Endothelial cell of umbilical vein (primary cell): ENCODE data around the gene NRXN3. TPM values are rescaled to one million over a fixed set of nuclear protein-coding genes. Genes with fewer than 3 reads are reported as not detected.

ENCODE experiments used
- BruUV-seq: library from RNA; stranded (reverse); fragments of 400-500 nt; replicated peaks from 2 replicates; lab custom pipeline; 2021; lab: Mats Ljungman, UMichigan
- CTCF ChIA-PET: fragments of 300-600, 350-600 bp; sonication (Branson Sonifier 250); formaldehyde crosslinking; loops from one replicate; lab custom pipeline; 2021; ENCODE audit warnings: antibody characterized with exemption, inconsistent platforms; lab: Charles Lee
- POLR2A ChIA-PET: fragments of 300-600, 350-600 bp; sonication (Branson Sonifier 250); formaldehyde crosslinking; loops from one replicate; lab custom pipeline; 2021; ENCODE audit warnings: antibody characterized with exemption, inconsistent platforms; lab: Charles Lee
- DNase-seq: peaks from one replicate; pipeline ENCODE4 v3.0.0-alpha.2; 2011; ENCODE audit warnings: low read depth, low spot score
- FAIRE-seq: peaks from 2 replicates; lab custom pipeline; 2011; peaks lifted over from hg19 to GRCh38; lab: Jason Lieb, UNC
- H2AFZ ChIP-seq: 2 replicates; pipeline ENCODE4 v1.6.0; 2012; ENCODE audit warnings: low read depth, low read length, control low read depth, inconsistent platforms
- H3K27ac ChIP-seq: 2 replicates; pipeline ENCODE4 v1.5.1; 2011; ENCODE audit warnings: low read depth, mild to moderate bottlenecking, control low read depth, low read length, moderate library complexity; ENCODE audit not compliant: insufficient read depth
- H3K27me3 ChIP-seq, 2 experiments: 2 replicates each; pipeline versions ENCODE4 v1.6.0 to v1.6.1; 2011; ENCODE audit warnings: low read length in 2 of 2, mixed read lengths in 1 of 2; ENCODE audit not compliant: control insufficient read depth in 2 of 2, insufficient read depth in 2 of 2
- H3K36me3 ChIP-seq, 2 experiments: 2 replicates in 1 of 2; 3 replicates in 1 of 2; pipeline ENCODE4 v1.5.1; 2011; ENCODE audit warnings: low read length in 2 of 2, mild to moderate bottlenecking in 1 of 2, moderate library complexity in 1 of 2; ENCODE audit not compliant: control insufficient read depth in 2 of 2, insufficient read depth in 2 of 2; ENCODE audit errors: extremely low read depth in 1 of 2
- H3K4me1 ChIP-seq: 3 replicates; pipeline ENCODE4 v1.5.1; 2011; ENCODE audit warnings: mild to moderate bottlenecking, low read length; ENCODE audit not compliant: control insufficient read depth, insufficient read depth; ENCODE audit errors: extremely low read depth
- H3K4me2 ChIP-seq: 2 replicates; pipeline ENCODE4 v1.6.1; 2011; ENCODE audit warnings: low read length, control low read depth, mixed read lengths; ENCODE audit not compliant: insufficient read depth
- H3K4me3 ChIP-seq, 3 experiments: fragments of 200-600 bp in 1 of 3; sonication (generic), shearing (Covaris generic) in 1 of 3; replicated peaks in 1 of 3; 2 replicates each; pipeline ENCODE4 v1.5.1; 2011 to 2016; ENCODE audit warnings: control low read depth in 3 of 3, low read length in 3 of 3, mild to moderate bottlenecking in 2 of 3, inconsistent platforms in 1 of 3, low read depth in 1 of 3, moderate library complexity in 1 of 3; ENCODE audit not compliant: insufficient read depth in 1 of 3
- H3K79me2 ChIP-seq: 2 replicates; pipeline ENCODE4 v1.6.0; 2012; ENCODE audit warnings: low read length, inconsistent platforms; ENCODE audit not compliant: control insufficient read depth, insufficient read depth
- H3K9ac ChIP-seq: replicated peaks from 2 replicates; pipeline ENCODE3; 2011; ENCODE audit warnings: low read length, control low read depth; ENCODE audit not compliant: insufficient read depth; ENCODE audit errors: extremely low read depth
- H3K9me1 ChIP-seq: replicated peaks from 3 replicates; pipeline ENCODE4 v1.6.0; 2011; ENCODE audit warnings: mild to moderate bottlenecking, low read length; ENCODE audit not compliant: control insufficient read depth, insufficient read depth; ENCODE audit errors: extremely low read depth
- H3K9me3 ChIP-seq: replicated peaks from 2 replicates; pipeline ENCODE4 v1.5.1; 2012; ENCODE audit warnings: low read length, inconsistent platforms; ENCODE audit not compliant: control insufficient read depth, insufficient read depth
- H4K20me1 ChIP-seq: replicated peaks from 2 replicates; pipeline ENCODE3; 2011; ENCODE audit warnings: mild to moderate bottlenecking, low read length; ENCODE audit not compliant: control insufficient read depth, insufficient read depth; ENCODE audit errors: extremely low read depth
- CTCF ChIP-seq, 2 donors: IDR thresholded peaks; 1 replicate in 1 of 2; 2 replicates in 1 of 2; pipeline ENCODE4 v1.5.1; 2011; ENCODE audit warnings: low read length in 2 of 2, mild to moderate bottlenecking in 2 of 2, moderate library complexity in 2 of 2, control low read depth in 1 of 2, inconsistent platforms in 1 of 2, low read depth in 1 of 2; ENCODE audit not compliant: insufficient read depth in 1 of 2; ENCODE audit errors: extremely low read depth in 1 of 2
- EZH2 ChIP-seq: IDR thresholded peaks from 2 replicates; pipeline ENCODE4 v1.6.1; 2012; ENCODE audit warnings: borderline replicate concordance, low read depth, mild to moderate bottlenecking, moderate library complexity, low read length, inconsistent platforms; ENCODE audit not compliant: severe bottlenecking
- FOS ChIP-seq: IDR thresholded peaks from 2 replicates; pipeline ENCODE4 v1.6.1; 2011; ENCODE audit warnings: mild to moderate bottlenecking, low read length, moderate library complexity, borderline replicate concordance; ENCODE audit not compliant: insufficient read depth
- GATA2 ChIP-seq: IDR thresholded peaks from 2 replicates; pipeline ENCODE4 v1.7.0; 2011; ENCODE audit warnings: low read depth, mild to moderate bottlenecking, moderate library complexity, mixed read lengths, low read length; ENCODE audit not compliant: insufficient read length, insufficient read depth
- JUN ChIP-seq: IDR thresholded peaks from 2 replicates; pipeline ENCODE4 v1.6.1; 2011; ENCODE audit warnings: borderline replicate concordance, low read depth; ENCODE audit not compliant: insufficient read length, insufficient read depth
- MAX ChIP-seq: IDR thresholded peaks from 2 replicates; pipeline ENCODE4 v1.6.1; 2011; ENCODE audit not compliant: insufficient read depth, insufficient read length
- MYC ChIP-seq: IDR thresholded peaks from one replicate; pipeline ENCODE4 v1.6.1; 2011; ENCODE audit warnings: mild to moderate bottlenecking, low read depth, low read length
- POLR2A ChIP-seq: IDR thresholded peaks from 2 replicates; pipeline ENCODE4 v1.6.1; 2012; ENCODE audit warnings: low read depth, mild to moderate bottlenecking, control low read depth, low read length
- POLR2AphosphoS5 ChIP-seq: IDR thresholded peaks from 2 replicates; pipeline ENCODE4 v1.6.1; 2012; ENCODE audit warnings: low read depth, mild to moderate bottlenecking, control low read depth, low read length, moderate library complexity; ENCODE audit not compliant: insufficient read depth
- dilution Hi-C: fragments of 300-500 bp; cut with MboI; formaldehyde crosslinking; loops from one replicate; pipeline ENCODE4 v1.15.0; 2019; ENCODE audit warnings: low sequenced_read_pairs; ENCODE audit not compliant: extremely low pct_ligation_motif_present
- intact Hi-C: fragments of 100-400 bp; cut with micrococcal nuclease; formaldehyde crosslinking; loops from one replicate; pipeline ENCODE4 v1.10.0; 2022
- polyA plus RNA-seq, 4 experiments: library from polyadenylated mRNA; depleted of rRNA in 3 of 4; stranded (reverse) in 3 of 4; unstranded in 1 of 4; fragments of >200 nt; gene quantifications; 2 replicates each; pipeline versions ENCODE4 v1.2.1 to v1.2.3, GENCODE V29; 2011 to 2012; ENCODE audit warnings: missing spikeins in 1 of 4
- total RNA-seq: library from RNA; stranded (reverse); gene quantifications from 2 replicates; pipeline ENCODE4 v1.2.3, GENCODE V29; 2021

NRXN3 gene
- total and polyA plus RNA-seq, 2 donors (not counting 3 experiments of a cell fraction or from before 2014, with no cell fraction given), result 0.72 to 4.2 TPM

- H4K20me1 ChIP-seq, result no peaks in the 10 kb centered on the region
- H3K9ac ChIP-seq, result no peak overlapping the region
- CTCF ChIA-PET, result no interaction called here
- DNase-seq (no peak), FAIRE-seq (no peak)
- H2AFZ ChIP-seq, result no peak overlapping the region
- H3K27me3 ChIP-seq, result no peaks in the 10 kb centered on the region
- H3K4me3 ChIP-seq, result no peak overlapping the region
- no peaks in the 10 kb centered on the region for H3K4me1 ChIP-seq
- peaks cover 3% of the 10 kb centered on the region for H3K9me3 ChIP-seq
- intact Hi-C loops, result no loop called here
- no peak overlapping the region for H3K27ac ChIP-seq
- dilution Hi-C loops, result no loop called here
- H3K36me3 ChIP-seq, result no peaks in the 10 kb centered on the region
- H3K79me2 ChIP-seq, result no peaks in the 10 kb centered on the region
- POLR2A ChIA-PET, result no interaction called here
- no TSS peak for BruUV-seq
- H3K4me2 ChIP-seq, result no peak overlapping the region
- TF ChIP-seq MAX (no peak), GATA2 (no peak), MYC (no peak), JUN (no peak), POLR2AphosphoS5 (no peak), FOS (no peak), CTCF (IDR thresholded peaks at IDR 0.05; ENCODE audit: extremely low read depth in 1 of 2, insufficient read depth in 1 of 2, low read depth in 1 of 2, low read length in 2 of 2) (no peak), POLR2A (no peak), EZH2 (no peak)
- H3K9me1 ChIP-seq, result no peaks in the 10 kb centered on the region
Measured at GRCh38 chr14:78341827-78342389, 171.7 kb downstream of the NRXN3 start.
